ENCODE measurements around the gene SMS. TPM values are rescaled to one million over a fixed set of nuclear protein-coding genes. Genes with fewer than 3 reads are reported as not detected.
A peak's percentile ranks its signal among the peaks of the same experiment; 100 is the strongest.

SMS gene
- total RNA-seq: 66.3 and 69.7 TPM in 2 replicates

- TF ChIP-seq, protein P1, sequence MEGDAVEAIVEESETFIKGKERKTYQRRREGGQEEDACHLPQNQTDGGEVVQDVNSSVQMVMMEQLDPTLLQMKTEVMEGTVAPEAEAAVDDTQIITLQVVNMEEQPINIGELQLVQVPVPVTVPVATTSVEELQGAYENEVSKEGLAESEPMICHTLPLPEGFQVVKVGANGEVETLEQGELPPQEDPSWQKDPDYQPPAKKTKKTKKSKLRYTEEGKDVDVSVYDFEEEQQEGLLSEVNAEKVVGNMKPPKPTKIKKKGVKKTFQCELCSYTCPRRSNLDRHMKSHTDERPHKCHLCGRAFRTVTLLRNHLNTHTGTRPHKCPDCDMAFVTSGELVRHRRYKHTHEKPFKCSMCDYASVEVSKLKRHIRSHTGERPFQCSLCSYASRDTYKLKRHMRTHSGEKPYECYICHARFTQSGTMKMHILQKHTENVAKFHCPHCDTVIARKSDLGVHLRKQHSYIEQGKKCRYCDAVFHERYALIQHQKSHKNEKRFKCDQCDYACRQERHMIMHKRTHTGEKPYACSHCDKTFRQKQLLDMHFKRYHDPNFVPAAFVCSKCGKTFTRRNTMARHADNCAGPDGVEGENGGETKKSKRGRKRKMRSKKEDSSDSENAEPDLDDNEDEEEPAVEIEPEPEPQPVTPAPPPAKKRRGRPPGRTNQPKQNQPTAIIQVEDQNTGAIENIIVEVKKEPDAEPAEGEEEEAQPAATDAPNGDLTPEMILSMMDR (IDR thresholded peaks at IDR 0.05): no peak
- CTCF ChIA-PET: no interaction called here
- DNase-seq (peak; percentile 41), ATAC-seq (ENCODE audit: low read depth) (peak; percentile 60)
- Mint-ChIP-seq H3K4me1 (peaks cover 27% of the 10 kb centered on the region), H3K4me3 (peak within 1 kb of the TSS; percentile 88), H3K36me3 (ENCODE audit: low read depth) (peaks cover 2% of the 10 kb centered on the region), H3K27me3 (no peaks in the 10 kb centered on the region), H3K27ac (peak within 1 kb of the TSS; percentile 85), H3K9me3 (no peaks in the 10 kb centered on the region)
- POLR2A ChIA-PET: no interaction called here
- intact Hi-C loops (cut with micrococcal nuclease): loop anchor here (2.0 to 5.0 kb wide), 4 partner anchors 34 to 586 kb away; partner anchors contain the start of gene MBTPS2
These were observed at the start of gene SMS for GRCh38 chrX:21940356-21940829. Gene SMS, plus strand, starts transcription at chrX:21940709. Its CDS starts 116 bp downstream, at chrX:21940825.

DNA sequence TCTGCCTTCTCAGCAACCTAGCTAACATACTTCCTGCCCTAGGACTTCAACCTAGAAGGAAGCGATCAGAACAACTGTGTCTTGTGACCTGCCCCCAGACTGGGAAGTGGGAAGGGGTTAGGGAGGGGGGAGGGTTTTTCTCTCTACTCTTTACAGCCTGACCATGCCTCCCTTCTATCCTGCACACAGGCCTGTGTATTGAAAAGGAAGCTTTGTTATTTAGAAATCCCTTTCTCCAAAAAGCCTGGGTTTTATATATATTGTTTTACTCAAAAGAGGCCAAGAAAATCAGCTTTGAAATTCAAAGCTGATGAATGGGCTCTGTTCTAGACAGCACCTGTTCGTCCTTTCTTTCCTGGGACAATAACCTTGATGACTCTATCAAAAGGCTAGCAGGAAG lies 35.2 kb upstream of the SMS start:
- no peak for ATAC-seq (ENCODE audit: low read depth)
- no peak for DNase-seq
- Mint-ChIP-seq H3K36me3 (ENCODE audit: low read depth) (peaks cover 2% of the 10 kb centered on the region), H3K9me3 (no peaks in the 10 kb centered on the region), H3K27ac (no peak overlapping the region), H3K4me1 (no peaks in the 10 kb centered on the region), H3K27me3 (no peaks in the 10 kb centered on the region), H3K4me3 (no peak overlapping the region)
- POLR2A ChIA-PET: no interaction called here
- intact Hi-C loops (cut with micrococcal nuclease): no loop called here
- TF ChIP-seq, protein P1 (IDR thresholded peaks at IDR 0.05): no peak
- CTCF ChIA-PET: no interaction called here

- H3K27ac Mint-ChIP-seq: no peak overlapping the region
- no peak overlapping the region for H3K4me3 Mint-ChIP-seq
- H3K9me3 Mint-ChIP-seq: no peaks in the 10 kb centered on the region
- no peak for DNase-seq
- CTCF ChIA-PET: no interaction called here
- intact Hi-C loops (cut with micrococcal nuclease): no loop called here
- no peaks in the 10 kb centered on the region for H3K27me3 Mint-ChIP-seq
- TF ChIP-seq, protein P1 (IDR thresholded peaks at IDR 0.05): no peak
- H3K4me1 Mint-ChIP-seq: no peaks in the 10 kb centered on the region
- POLR2A ChIA-PET: no interaction called here
- ATAC-seq (ENCODE audit: low read depth): no peak
- H3K36me3 Mint-ChIP-seq (ENCODE audit: low read depth): peaks cover 2% of the 10 kb centered on the region
These were observed 34.6 kb upstream of the SMS start for GRCh38 chrX:21905953-21906352.

GRCh38 chrX:21907260-21907659 lies 33.2 kb upstream of the SMS start:
- H3K27me3 Mint-ChIP-seq: no peaks in the 10 kb centered on the region
- no peak overlapping the region for H3K4me3 Mint-ChIP-seq
- ChIA-PET POLR2A (no interaction called here), CTCF (no interaction called here)
- no peaks in the 10 kb centered on the region for H3K9me3 Mint-ChIP-seq
- TF ChIP-seq, protein P1 (IDR thresholded peaks at IDR 0.05): no peak
- no peak for ATAC-seq (ENCODE audit: low read depth)
- intact Hi-C loops (cut with micrococcal nuclease): no loop called here
- no peak overlapping the region for H3K27ac Mint-ChIP-seq
- no peak for DNase-seq
- no peaks in the 10 kb centered on the region for H3K4me1 Mint-ChIP-seq
- peaks cover 2% of the 10 kb centered on the region for H3K36me3 Mint-ChIP-seq (ENCODE audit: low read depth)

DNA sequence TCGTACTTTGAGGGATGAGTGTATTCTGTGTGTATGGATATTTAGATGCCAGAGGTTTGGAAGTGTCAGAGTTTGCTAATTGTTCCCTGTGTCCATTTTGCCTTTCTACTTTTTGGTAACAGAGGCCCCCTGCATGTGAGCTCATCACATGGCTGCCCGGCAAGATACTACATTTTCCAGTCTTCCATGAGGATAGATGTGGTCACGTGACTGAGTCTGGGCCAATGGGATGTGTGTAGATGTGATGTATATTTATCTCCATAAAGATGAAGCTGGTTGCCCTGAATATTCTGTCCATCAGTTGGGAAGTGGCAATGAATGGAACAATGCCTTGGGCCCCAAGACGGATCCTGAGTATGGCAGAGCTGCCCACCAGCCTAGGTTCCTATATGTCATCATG lies 29.0 kb upstream of the SMS start:
- H3K27ac Mint-ChIP-seq: no peak overlapping the region
- no peaks in the 10 kb centered on the region for H3K9me3 Mint-ChIP-seq
- H3K36me3 Mint-ChIP-seq (ENCODE audit: low read depth): no peaks in the 10 kb centered on the region
- no peaks in the 10 kb centered on the region for H3K4me1 Mint-ChIP-seq
- no peak overlapping the region for H3K4me3 Mint-ChIP-seq
- TF ChIP-seq, protein P1 (IDR thresholded peaks at IDR 0.05): no peak
- intact Hi-C loops (cut with micrococcal nuclease): no loop called here
- DNase-seq: no peak
- ChIA-PET POLR2A (no interaction called here), CTCF (no interaction called here)
- ATAC-seq (ENCODE audit: low read depth): no peak
- no peaks in the 10 kb centered on the region for H3K27me3 Mint-ChIP-seq

Data from activated B cell treated with CpG ODN at 0.5 μM for 24 hours (primary cell).